IPS-18a (cell line): Measurements from ENCODE around the gene SYNJ2.

Experiments
- H3K27ac ChIP-seq: one replicate; pipeline ENCODE4 v1.5.1; 2013; ENCODE audit warnings: low read length
- H3K27me3 ChIP-seq: one replicate; pipeline ENCODE4 v1.6.1; 2013; ENCODE audit warnings: mild to moderate bottlenecking, low read length; ENCODE audit not compliant: control insufficient read depth, insufficient read depth
- H3K36me3 ChIP-seq: one replicate; pipeline ENCODE4 v1.6.1; 2013; ENCODE audit warnings: low read depth, low read length; ENCODE audit not compliant: control insufficient read depth
- H3K4me1 ChIP-seq: one replicate; pipeline ENCODE4 v1.6.1; 2013; ENCODE audit warnings: low read depth, low read length; ENCODE audit not compliant: control insufficient read depth
- H3K4me3 ChIP-seq: one replicate; pipeline ENCODE4 v1.5.1; 2013; ENCODE audit warnings: low read length
- H3K9ac ChIP-seq: one replicate; pipeline ENCODE4 v1.6.1; 2013; ENCODE audit warnings: mild to moderate bottlenecking, low read length, moderate library complexity
- H3K9me3 ChIP-seq: one replicate; pipeline ENCODE4 v1.6.1; 2013; ENCODE audit warnings: low read depth, low read length; ENCODE audit not compliant: control insufficient read depth

The SYNJ2 gene

DNA sequence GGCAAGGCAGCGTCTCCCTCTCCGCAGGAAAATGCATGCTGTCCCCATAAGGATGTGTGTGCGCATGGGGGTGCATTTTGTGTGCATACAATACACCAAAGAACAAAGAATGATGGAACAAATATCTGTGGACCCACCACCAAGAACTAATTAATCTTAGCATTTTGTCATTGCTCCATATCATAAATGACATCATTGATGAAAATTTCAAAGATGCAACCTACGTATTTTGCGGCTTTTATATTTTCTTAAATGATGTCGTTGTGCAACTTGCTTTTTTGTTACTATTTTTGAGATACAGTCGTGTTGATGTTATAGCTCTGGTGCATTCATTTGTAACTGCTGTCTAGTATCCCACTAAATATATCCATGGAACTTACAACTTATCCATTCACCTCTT, 96.7 kb downstream of the SYNJ2 start:
- H3K27me3 ChIP-seq = no peaks in the 10 kb centered on the region
- no peak overlapping the region for H3K4me3 ChIP-seq
- H3K36me3 ChIP-seq = peaks cover 7% of the 10 kb centered on the region
- H3K9me3 ChIP-seq = no peaks in the 10 kb centered on the region
- no peak overlapping the region for H3K9ac ChIP-seq
- H3K4me1 ChIP-seq = no peaks in the 10 kb centered on the region
- H3K27ac ChIP-seq = no peak overlapping the region

DNA sequence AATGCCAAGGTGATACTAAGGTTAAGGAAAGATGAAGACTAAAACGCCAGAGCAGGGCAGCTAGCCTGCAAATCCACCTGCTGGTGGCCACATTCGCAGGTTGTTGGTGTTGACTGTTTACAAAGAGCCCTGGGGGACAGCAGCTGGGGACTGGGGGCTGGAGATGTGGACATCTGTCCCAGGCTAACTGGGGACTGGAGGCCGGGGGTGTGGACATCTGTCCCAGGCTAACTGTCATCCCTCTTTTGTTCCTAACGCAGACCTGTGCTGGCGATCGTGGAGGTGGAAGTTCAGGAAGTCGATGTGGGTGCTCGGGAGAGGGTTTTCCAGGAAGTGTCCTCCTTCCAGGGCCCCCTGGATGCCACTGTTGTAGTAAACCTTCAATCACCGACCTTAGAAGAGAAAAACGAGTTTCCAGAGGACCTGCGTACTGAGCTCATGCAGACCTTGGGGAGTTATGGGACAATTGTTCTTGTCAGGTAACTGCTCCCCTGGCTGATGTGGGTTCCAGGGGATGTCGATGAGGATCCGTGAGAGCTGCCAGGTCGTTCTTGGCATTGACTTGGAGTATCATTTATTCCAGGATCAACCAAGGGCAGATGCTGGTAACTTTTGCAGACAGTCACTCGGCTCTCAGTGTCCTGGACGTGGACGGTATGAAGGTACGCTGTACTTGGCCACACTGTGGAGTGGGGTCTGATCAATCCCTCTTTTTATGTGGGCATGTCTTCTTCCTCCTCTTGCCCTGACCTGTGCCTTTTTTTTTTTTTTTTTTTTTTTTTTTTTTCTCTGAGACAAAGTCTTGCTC, 99.4 kb downstream of the SYNJ2 start:
- no peaks in the 10 kb centered on the region for H3K9me3 ChIP-seq
- H3K4me1 ChIP-seq = no peaks in the 10 kb centered on the region
- no peak overlapping the region for H3K9ac ChIP-seq
- peaks cover 13% of the 10 kb centered on the region for H3K36me3 ChIP-seq
- H3K27me3 ChIP-seq = no peaks in the 10 kb centered on the region
- H3K27ac ChIP-seq = no peak overlapping the region
- no peak overlapping the region for H3K4me3 ChIP-seq

DNA sequence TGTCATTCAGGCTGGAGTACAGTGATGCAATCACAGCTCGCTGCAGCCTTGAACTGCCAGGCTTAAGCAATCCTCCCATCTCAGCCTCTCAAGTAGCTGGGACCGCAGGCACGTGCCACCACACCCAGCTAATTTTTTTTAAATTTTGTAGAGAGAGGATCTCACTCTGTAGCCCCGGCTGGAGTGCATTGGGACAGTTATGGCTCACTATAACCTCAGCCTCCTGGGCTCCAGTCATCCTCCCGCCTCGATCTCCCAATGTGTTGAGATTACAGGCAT, 99.9 kb downstream of the SYNJ2 start:
- Histone ChIP-seq H3K27me3 (no peaks in the 10 kb centered on the region), H3K4me1 (no peaks in the 10 kb centered on the region), H3K9ac (no peak overlapping the region), H3K4me3 (no peak overlapping the region), H3K27ac (no peak overlapping the region), H3K36me3 (peaks cover 13% of the 10 kb centered on the region), H3K9me3 (no peaks in the 10 kb centered on the region)

DNA sequence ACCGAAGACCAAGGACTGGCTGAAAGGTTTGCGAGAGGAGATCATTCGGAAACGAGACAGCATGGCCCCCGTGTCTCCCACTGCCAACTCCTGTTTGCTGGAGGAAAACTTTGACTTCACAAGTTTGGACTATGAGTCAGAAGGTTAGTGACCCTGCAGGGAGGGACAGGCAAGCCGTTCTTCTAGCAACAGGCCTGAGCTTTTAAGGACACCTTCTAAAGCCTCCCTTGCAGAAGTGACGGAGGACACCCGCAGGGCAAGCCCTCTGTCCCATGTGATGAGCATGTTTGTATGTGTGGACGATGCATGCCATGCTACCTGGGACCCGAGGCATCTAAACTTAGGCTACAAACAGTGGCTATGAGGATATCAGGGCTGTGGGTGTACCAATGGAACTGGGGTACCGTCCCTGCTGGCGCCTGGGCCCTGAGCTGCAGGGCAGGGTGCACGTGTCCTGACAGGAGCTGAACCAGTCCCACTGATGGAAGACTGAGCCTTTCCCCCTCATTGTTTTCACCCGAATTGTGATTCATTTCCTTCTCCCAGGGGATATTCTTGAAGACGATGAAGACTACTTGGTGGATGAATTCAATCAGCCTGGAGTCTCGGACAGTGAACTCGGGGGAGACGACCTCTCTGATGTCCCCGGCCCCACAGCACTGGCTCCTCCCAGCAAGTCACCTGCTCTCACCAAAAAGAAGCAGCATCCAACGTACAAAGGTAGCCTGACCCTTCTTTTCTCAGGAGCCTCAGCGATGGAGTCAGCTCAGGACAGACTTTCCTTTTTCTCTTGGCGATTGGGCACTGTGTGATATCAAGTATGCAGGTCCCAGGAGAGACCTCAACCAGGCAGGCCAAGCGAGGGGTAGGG, 102.0 kb downstream of the SYNJ2 start:
- H3K36me3 ChIP-seq = peaks cover 6% of the 10 kb centered on the region
- no peaks in the 10 kb centered on the region for H3K9me3 ChIP-seq
- no peak overlapping the region for H3K27ac ChIP-seq
- H3K27me3 ChIP-seq = no peaks in the 10 kb centered on the region
- H3K4me3 ChIP-seq = no peak overlapping the region
- H3K9ac ChIP-seq = no peak overlapping the region
- H3K4me1 ChIP-seq = no peaks in the 10 kb centered on the region

DNA sequence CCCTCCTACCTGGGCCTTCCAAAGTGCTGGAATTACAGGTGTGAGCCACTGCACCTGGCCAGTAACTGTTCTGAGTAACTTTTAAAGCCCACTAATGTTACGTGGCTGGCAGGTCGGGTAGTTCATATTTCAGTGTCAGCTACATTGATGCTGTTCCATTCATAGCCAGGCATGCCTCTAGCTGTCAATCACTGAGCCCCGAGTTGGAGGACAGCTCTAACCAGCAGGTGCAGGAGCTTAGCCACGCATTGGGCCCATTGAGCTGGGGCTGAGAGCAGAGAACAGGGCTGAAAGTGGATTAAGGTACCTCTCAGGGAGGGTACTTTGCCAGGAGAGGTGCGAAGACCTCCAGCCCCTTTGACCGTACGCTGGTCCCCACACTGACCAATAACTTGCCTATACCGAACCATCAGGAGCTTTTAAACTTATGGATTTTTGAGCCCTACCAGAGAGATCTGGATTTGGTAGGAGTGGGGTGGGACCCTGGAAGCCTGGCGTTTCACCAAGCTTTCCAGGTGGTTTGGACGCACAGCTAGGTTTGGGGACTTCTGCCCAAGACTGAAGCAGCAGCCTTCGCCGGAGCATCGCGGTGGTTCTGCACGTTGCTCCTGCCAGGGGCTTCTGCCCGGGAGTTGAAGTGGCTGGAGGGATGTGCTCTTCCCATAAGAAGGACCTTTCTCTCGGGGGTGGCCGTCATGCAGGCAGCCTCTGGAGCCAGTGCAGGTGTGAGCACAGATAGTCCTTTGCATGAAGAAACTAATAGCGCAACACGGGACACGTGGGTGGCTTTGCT, 103.8 kb downstream of the SYNJ2 start:
- no peak overlapping the region for H3K9ac ChIP-seq
- H3K9me3 ChIP-seq = no peaks in the 10 kb centered on the region
- no peak overlapping the region for H3K27ac ChIP-seq

DNA sequence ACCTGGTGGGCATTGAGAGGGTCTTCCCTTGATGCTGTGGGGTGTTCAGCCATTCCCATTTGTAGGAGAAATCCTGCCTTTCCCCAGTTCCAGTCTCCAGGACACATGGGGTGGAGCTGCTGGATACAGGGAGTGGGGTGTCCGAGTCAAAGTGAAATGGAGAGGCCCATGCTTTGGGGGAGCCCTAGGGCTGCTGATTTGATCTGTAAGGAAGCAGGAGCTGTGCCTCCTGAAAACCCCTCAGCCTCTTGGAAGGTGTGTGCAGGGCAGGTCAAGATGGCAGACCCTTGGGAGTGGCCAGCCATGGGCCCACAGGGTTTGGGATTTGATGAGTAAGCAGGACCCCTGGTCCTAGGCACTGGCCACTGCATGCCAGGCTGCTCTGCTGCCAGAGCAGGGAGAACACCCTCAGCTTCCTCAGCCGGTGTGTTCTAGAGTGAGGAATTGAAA, 104.4 kb downstream of the SYNJ2 start:
- H3K9ac ChIP-seq = no peak overlapping the region
- no peaks in the 10 kb centered on the region for H3K4me1 ChIP-seq
- peaks cover 10% of the 10 kb centered on the region for H3K36me3 ChIP-seq
- H3K4me3 ChIP-seq = no peak overlapping the region
- H3K27ac ChIP-seq = no peak overlapping the region
- no peaks in the 10 kb centered on the region for H3K9me3 ChIP-seq
- H3K27me3 ChIP-seq = no peaks in the 10 kb centered on the region

More for the DNA sequence above, 103.8 kb downstream of the SYNJ2 start:
- Histone ChIP-seq H3K4me1 (no peaks in the 10 kb centered on the region), H3K4me3 (no peak overlapping the region), H3K36me3 (peaks cover 10% of the 10 kb centered on the region), H3K27me3 (no peaks in the 10 kb centered on the region)

DNA sequence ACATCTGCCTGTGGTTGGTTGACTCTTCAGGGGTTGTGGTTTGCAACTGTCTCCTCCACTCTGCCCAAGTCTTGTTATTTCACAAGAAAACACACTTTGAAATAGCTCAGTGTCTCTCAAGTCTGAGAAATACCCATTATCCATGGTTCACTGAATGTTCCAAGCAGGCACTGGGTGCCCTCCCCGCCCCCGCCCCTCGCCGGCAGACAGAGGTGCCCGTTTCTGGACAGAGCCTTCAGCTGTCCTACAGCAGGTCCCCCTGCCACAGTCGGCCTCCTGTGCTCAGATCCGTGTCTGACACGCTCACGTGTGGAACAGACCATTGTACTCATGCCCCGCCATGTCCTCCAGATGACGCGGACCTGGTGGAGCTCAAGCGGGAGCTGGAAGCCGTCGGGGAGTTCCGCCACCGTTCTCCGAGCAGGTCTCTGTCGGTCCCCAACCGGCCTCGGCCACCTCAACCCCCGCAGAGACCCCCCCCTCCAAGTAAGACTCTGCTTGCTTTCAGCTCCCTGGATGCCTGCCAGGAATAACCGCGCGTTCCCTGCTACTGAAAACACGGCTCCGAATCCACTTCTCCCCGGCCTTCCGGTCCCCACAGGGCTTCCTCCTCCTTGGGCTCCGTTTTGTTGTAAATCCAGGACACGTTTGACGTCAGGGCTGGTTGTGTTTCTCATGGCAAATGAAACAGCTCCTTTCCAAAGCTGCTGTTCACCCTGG, 105.0 kb downstream of the SYNJ2 start:
- H3K36me3 ChIP-seq = peaks cover 10% of the 10 kb centered on the region
- H3K4me1 ChIP-seq = no peaks in the 10 kb centered on the region
- H3K27ac ChIP-seq = no peak overlapping the region
- no peak overlapping the region for H3K4me3 ChIP-seq
- H3K9me3 ChIP-seq = no peaks in the 10 kb centered on the region
- no peaks in the 10 kb centered on the region for H3K27me3 ChIP-seq
- H3K9ac ChIP-seq = no peak overlapping the region

DNA sequence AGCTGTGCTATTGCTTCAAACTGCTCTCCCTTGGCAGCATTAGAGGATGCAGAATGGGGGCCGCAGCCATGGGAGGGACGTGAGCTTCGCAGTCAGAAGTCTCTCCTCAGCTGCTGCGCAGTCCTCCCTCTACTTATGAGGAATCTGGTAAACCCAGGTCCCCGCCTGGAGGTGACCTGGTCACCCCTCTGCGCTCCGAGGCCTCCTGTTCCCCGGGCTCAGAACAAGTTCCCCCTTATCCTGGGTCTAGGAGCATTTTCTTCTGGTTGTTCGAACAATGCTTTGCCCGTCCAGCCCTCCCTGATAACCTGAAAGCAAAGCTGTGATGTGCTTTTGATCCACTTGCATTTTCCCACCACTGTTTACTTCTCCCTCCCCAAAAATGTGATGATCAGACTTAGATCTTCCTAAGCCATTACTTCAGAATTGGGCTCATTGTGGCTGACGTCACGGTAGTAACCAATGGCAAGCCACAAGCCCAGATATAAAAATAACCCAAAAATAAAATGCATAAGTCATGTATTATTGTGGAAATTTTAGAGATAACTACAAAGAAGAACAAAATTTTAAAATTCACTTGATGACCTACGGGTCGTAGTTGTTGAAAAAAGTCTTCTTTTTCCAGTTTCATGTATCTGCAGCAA, 105.7 kb downstream of the SYNJ2 start:
- no peaks in the 10 kb centered on the region for H3K27me3 ChIP-seq
- no peaks in the 10 kb centered on the region for H3K9me3 ChIP-seq
- H3K36me3 ChIP-seq = peaks cover 10% of the 10 kb centered on the region
- no peak overlapping the region for H3K27ac ChIP-seq
- H3K4me1 ChIP-seq = no peaks in the 10 kb centered on the region
- no peak overlapping the region for H3K4me3 ChIP-seq
- H3K9ac ChIP-seq = no peak overlapping the region

DNA sequence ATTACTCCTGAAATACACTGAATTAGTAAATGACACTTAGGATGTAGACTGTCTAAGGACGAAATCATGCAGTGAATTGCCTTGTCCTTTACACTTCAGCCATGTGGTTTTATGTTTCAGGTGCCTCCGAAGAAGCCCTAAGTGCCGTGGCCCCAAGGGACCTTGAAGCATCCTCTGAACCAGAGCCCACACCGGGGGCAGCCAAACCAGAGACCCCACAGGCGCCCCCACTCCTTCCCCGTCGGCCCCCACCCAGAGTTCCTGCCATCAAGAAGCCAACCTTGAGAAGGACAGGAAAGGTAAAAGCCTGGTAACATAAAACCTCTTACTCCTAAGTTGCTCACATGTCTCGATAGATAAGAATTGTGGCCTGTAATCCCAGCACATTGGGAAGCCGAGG, 111.1 kb downstream of the SYNJ2 start:
- H3K36me3 ChIP-seq = peaks cover 17% of the 10 kb centered on the region
- no peak overlapping the region for H3K27ac ChIP-seq
- H3K9ac ChIP-seq = no peak overlapping the region
- no peaks in the 10 kb centered on the region for H3K4me1 ChIP-seq
- no peaks in the 10 kb centered on the region for H3K9me3 ChIP-seq
- H3K27me3 ChIP-seq = no peaks in the 10 kb centered on the region
- no peak overlapping the region for H3K4me3 ChIP-seq

DNA sequence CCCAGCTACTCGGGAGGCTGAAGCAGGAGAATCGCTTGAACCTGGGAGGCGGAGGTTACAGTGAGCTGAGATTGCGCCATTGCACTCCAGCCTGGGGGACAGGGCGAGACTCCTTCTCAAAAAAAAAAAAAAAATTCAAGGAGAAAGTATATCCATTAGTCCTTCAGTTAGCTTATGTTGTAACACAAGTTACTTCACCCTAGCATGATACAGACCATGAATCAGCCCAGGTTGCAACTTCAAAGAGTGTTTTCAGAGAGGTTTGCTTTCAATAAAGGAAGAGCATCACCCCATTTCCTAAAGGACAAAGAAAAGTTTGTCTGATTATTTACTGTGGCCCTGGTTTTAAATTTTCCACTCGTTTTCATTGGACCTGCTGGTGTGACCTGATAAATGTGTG, 113.4 kb downstream of the SYNJ2 start:
- Histone ChIP-seq H3K9ac (no peak overlapping the region), H3K4me3 (no peak overlapping the region), H3K9me3 (no peaks in the 10 kb centered on the region), H3K4me1 (no peaks in the 10 kb centered on the region), H3K27ac (no peak overlapping the region), H3K27me3 (no peaks in the 10 kb centered on the region), H3K36me3 (peaks cover 12% of the 10 kb centered on the region)
